Ovary (tissue), 9 donors: ENCODE data around the gene PXMP4. TPM values are rescaled to one million over a fixed set of nuclear protein-coding genes. Genes with fewer than 3 reads are reported as not detected.

Experiments
- DNase-seq, 5 donors: peaks; one replicate each; pipeline ENCODE4 v3.0.0-alpha.2; 2019 to 2020
- H3K27ac ChIP-seq, 2 donors: fragments of 200-600 bp; one replicate each; pipeline versions ENCODE4 v1.5.1 to v1.8.0; 2019 to 2022
- H3K27me3 ChIP-seq: fragments of 200-600 bp; one replicate; pipeline ENCODE4 v1.8.0; 2022
- H3K36me3 ChIP-seq: fragments of 200-600 bp; sonication (generic); one replicate; pipeline ENCODE4 v1.5.1; 2019
- H3K4me1 ChIP-seq: one replicate; pipeline ENCODE4 v1.8.1; 2013; ENCODE audit warnings: mild to moderate bottlenecking, moderate library complexity; ENCODE audit not compliant: insufficient read depth
- H3K4me3 ChIP-seq: fragments of 200-600 bp; sonication (generic); one replicate; pipeline ENCODE4 v1.5.1; 2017
- H3K9me3 ChIP-seq, 2 donors: fragments of 200-600 bp in 1 of 2; sonication (generic) in 1 of 2; one replicate each; pipeline versions ENCODE4 v1.5.1 to v1.8.1; 2013 to 2019; ENCODE audit warnings: mild to moderate bottlenecking in 1 of 2, moderate library complexity in 1 of 2
- EP300 ChIP-seq: sonication (generic); formaldehyde crosslinking; IDR thresholded peaks from one replicate; pipeline ENCODE4 v1.6.1; 2017; ENCODE audit warnings: antibody characterized with exemption
- POLR2A ChIP-seq: fragments of 450-650 bp; IDR thresholded peaks from one replicate; pipeline ENCODE4 v1.6.1; 2017; ENCODE audit warnings: antibody characterized with exemption, mild to moderate bottlenecking, moderate library complexity
- WGBS, 3 donors: extraction: QIAGEN DNeasy Blood & Tissue Kit in 1 of 3; methylation state at CpG; one replicate each; pipeline versions ENCODE4 v1.1.5 to v1.1.7; 2013 to 2017; 5-methylcytosine and 5-hydroxymethylcytosine counted together
- intact Hi-C, 4 donors: fragments of 100-400 bp; cut with DNase I; formaldehyde crosslinking; loops; one replicate each; pipeline versions ENCODE4 v1.11.0 to v1.15.1; 2022 to 2023
- polyA plus RNA-seq, 2 donors: library from polyadenylated mRNA; stranded (reverse); fragments of 200-250 nt in 1 of 2; fragments of 350-450 nt in 1 of 2; fragmentation: Illumina TruSeq in 1 of 2; extraction: RNeasy Lipid Tissue Mini Kit (QIAGEN cat#74804) in 1 of 2; gene quantifications; one replicate each; pipeline ENCODE4 v1.2.3, GENCODE V29; 2013 to 2014
- total RNA-seq, 7 donors: library from RNA; depleted of rRNA in 2 of 7; stranded (reverse); fragments of >200 nt in 2 of 7; fragmentation: NEBNext Ultra II Directional in 3 of 7; extraction: Animal tissue kit (Norgen Biotek cat#: 25700) in 3 of 7; gene quantifications; one replicate each; pipeline versions ENCODE4 v1.1.0 to v1.2.4, GENCODE V29; 2016 to 2023
- TF ChIP-seq, protein P1 (sequence below), 3 donors: fragments of 450-650 bp in 2 of 3; fragments of 200-600 bp in 1 of 3; IDR thresholded peaks; one replicate each; pipeline versions ENCODE4 v1.5.1 to v1.8.0; 2016 to 2022; ENCODE audit warnings: antibody characterized with exemption in 3 of 3, mild to moderate bottlenecking in 1 of 3
- donor health status: DM: no; HTN: no; CAD: no; lungs with moderate emphysema.
- donor health status: DM: no; HTN: no; CAD: no.
- donor health status: Bipolar disorder and iron deficiency.
- donor health status: DM: yes; HTN: yes; CAD: no.
- donor health status: DM: no; HTN: no; CAD: no.
- donor health status: DM: yes; HTN: yes; CAD: no.

The PXMP4 gene
- total and polyA plus RNA-seq, 9 donors: 3.4 to 15.1 (median 10.3) TPM

DNA sequence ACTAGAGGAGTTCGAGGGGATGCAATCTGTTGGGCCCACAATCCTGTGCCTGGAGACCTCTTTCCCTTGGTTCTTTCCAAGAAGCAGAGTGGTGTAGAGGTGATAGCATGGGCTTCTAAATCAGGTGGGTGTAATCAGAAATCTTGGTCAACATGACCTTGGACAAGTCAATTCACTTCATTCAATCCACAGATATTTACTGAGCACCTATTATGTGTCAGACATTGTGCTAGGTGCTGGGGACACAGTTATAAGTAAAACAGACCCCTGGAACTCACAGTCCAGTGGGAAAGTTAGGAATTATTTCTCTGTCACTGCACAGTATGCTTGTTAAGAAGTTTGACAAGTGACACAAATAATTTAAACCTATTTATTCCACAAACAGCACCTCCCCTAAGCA, 30.6 kb downstream of the PXMP4 start:
- 86 to 96% (median 91%) methylated on average over 1 of the region's 1 CpG for WGBS, 3 donors
- no peak for DNase-seq
- H3K36me3 ChIP-seq: no peaks in the 10 kb centered on the region
- no peak overlapping the region for H3K4me3 ChIP-seq
- H3K4me1 ChIP-seq: peaks cover 24% of the 10 kb centered on the region
- peak overlapping the region in 1 of 2 donors; percentile 26 for H3K27ac ChIP-seq
- H3K27me3 ChIP-seq: no peaks in the 10 kb centered on the region
- intact Hi-C loops: no loop called here
- TF ChIP-seq POLR2A (no peak), EP300 (no peak)
- TF ChIP-seq, protein P1, sequence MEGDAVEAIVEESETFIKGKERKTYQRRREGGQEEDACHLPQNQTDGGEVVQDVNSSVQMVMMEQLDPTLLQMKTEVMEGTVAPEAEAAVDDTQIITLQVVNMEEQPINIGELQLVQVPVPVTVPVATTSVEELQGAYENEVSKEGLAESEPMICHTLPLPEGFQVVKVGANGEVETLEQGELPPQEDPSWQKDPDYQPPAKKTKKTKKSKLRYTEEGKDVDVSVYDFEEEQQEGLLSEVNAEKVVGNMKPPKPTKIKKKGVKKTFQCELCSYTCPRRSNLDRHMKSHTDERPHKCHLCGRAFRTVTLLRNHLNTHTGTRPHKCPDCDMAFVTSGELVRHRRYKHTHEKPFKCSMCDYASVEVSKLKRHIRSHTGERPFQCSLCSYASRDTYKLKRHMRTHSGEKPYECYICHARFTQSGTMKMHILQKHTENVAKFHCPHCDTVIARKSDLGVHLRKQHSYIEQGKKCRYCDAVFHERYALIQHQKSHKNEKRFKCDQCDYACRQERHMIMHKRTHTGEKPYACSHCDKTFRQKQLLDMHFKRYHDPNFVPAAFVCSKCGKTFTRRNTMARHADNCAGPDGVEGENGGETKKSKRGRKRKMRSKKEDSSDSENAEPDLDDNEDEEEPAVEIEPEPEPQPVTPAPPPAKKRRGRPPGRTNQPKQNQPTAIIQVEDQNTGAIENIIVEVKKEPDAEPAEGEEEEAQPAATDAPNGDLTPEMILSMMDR (IDR thresholded peaks at IDR 0.05): no peak
- H3K9me3 ChIP-seq: no peaks in the 10 kb centered on the region

DNA sequence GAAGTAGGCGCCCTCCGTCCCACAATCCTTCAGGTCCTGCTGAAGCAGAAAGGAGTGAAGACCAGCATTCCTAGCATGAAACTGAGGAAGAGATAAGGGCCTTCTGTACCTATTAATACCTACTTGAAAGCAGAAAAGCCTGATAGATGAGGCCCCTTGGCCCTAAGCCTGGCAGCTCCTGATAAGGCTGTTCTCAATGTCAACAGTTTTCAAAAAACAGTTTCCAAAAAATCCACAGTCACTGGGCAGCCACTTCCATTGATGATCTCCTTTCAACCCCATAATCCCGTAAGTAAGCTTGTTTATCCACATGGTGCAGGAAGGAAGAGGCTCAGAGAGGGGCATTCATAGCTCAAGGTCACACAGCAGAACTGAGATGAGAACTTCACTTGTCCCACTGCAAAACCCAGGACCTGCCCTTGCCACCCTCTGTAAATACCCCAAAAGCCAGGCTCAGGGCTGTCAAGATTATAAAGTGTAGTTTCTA, 31.1 kb downstream of the PXMP4 start:
- Histone ChIP-seq H3K27me3 (no peaks in the 10 kb centered on the region), H3K27ac (peak overlapping the region in 1 of 2 donors; percentile 43), H3K4me1 (peaks cover 19% of the 10 kb centered on the region), H3K36me3 (no peaks in the 10 kb centered on the region), H3K9me3 (no peaks in the 10 kb centered on the region), H3K4me3 (no peak overlapping the region)
- TF ChIP-seq EP300 (no peak), POLR2A (no peak)
- TF ChIP-seq, protein P1 (IDR thresholded peaks at IDR 0.05): no peak
- WGBS, 3 donors: 75 to 82% (median 77%) methylated on average over 3 of the region's 3 CpGs
- no peak for DNase-seq
- intact Hi-C loops: no loop called here

DNA sequence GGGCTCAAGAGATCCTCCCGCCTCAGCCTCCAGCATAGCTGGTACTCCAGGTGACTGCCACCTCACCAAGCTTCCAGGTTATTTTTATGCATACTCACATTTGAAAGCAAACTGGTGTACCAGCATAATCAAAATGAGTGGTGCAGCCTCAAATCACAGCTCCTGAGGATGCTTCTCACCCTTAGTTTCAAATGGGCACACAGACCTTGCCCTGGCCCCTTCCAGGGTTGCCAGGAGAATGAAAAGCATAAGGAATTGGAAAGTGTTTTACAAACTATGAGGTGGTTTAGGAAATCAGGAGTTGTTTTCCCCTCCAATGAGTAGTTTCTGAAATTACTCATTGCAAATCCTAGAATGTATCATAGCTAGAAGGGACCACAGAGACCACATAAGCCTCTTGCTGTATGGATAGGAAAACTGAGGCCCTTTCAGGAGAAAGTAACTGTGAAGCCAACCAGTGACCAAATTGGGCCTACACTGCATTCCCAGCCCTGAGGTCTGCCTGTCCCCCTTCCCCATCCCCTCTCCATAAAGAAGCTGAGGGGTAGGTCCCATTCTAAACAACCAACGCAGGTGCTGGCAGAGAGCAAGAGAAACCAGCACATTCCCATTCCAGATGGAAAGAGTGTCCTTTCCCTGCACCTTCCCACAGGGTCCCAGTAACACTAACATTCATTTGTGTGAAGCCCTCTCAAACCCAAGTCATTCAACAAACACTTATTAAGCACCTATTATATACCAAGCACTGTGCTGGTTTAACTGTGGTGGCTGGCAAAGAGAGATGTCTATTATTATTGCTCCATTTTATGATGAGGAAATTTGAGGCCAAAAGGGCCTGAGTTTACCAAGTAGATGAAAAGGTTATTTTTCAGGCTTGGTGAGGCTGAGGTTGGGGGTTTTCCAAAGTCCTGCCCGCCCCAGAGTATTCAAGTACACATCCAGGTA, 31.8 kb downstream of the PXMP4 start:
- H3K27me3 ChIP-seq: no peaks in the 10 kb centered on the region
- peak overlapping the region in 1 of 2 donors; percentile 43 for H3K27ac ChIP-seq
- intact Hi-C loops: no loop called here
- no peaks in the 10 kb centered on the region for H3K9me3 ChIP-seq
- DNase-seq: no peak
- no peaks in the 10 kb centered on the region for H3K36me3 ChIP-seq
- WGBS, 3 donors: 81 to 89% (median 83%) methylated on average over 3 of the region's 3 CpGs
- H3K4me1 ChIP-seq: peaks cover 16% of the 10 kb centered on the region
- TF ChIP-seq POLR2A (no peak), EP300 (no peak)
- TF ChIP-seq, protein P1 (IDR thresholded peaks at IDR 0.05): no peak
- no peak overlapping the region for H3K4me3 ChIP-seq

DNA sequence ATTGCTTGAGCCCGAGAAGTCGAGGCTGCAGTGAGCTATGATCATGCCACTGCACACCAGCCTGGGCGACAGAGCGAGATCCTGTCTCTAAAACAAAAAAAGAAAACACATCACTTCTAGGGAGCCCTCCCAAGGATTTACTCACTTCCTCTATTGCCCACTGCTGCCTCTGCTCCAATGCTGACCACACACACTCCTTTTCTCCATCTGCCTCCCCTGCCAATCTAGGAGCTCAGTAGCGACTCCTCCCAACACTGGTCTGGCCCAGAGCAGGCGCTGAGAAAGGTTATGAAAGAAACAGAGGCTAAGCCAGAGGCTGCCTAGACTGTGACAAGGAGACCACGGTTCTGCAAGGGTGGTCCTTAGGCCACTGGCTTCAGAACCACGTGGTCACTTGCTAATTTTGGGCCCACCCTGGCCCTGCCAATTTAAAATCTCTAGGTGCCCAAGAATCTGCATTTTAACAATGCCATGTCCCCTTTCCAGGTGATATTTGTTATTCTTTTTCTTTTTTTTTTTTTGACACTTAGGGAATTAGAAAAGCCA, 32.7 kb downstream of the PXMP4 start:
- H3K4me1 ChIP-seq: peaks cover 17% of the 10 kb centered on the region
- H3K4me3 ChIP-seq: no peak overlapping the region
- H3K36me3 ChIP-seq: no peaks in the 10 kb centered on the region
- H3K27me3 ChIP-seq: no peaks in the 10 kb centered on the region
- whole genome bisulfite sequencing, 3 donors: 70 to 75% (median 74%) methylated on average over 8 of the region's 8 CpGs
- no peak for TF ChIP-seq EP300
- TF ChIP-seq POLR2A: no peak
- TF ChIP-seq, protein P1 (IDR thresholded peaks at IDR 0.05): no peak
- no peaks in the 10 kb centered on the region for H3K9me3 ChIP-seq
- DNase-seq: peak in 1 of 5 donors; percentile 27
- intact Hi-C loops: no loop called here
- peak overlapping the region; percentile 50 to 61 for H3K27ac ChIP-seq
